Stimulated activated CD4-positive, alpha-beta T cell treated with anti-CD3 and anti-CD28 coated beads, Interleukin-4, amount 100 ng/mL, for 1 hour (primary cell): ENCODE data around the gene CHST10.
"Not testable (repeated sequence)": the region's sequence is repeated elsewhere in the genome, so short reads cannot be mapped to it uniquely, and the experiment has no call there.

ENCODE experiments used
- DNase-seq: peaks from one replicate; pipeline ENCODE4 v3.0.0-alpha.2; 2020

The CHST10 gene

GRCh38 chr2:100416935-100417710 lies at the start of gene CHST10:
Gene CHST10, minus strand, starts transcription at chr2:100417668. Its CDS starts 10,993 bp downstream, at chr2:100406675.
- peak; percentile 69 for DNase-seq

GRCh38 chr2:100460904-100461530 lies 43.5 kb upstream of the CHST10 start:
- no peak for DNase-seq

- DNase-seq = not testable (repeated sequence)
Observed at GRCh38 chr2:100456357-100456756, 38.9 kb upstream of the CHST10 start.

- no peak for DNase-seq
Observed at GRCh38 chr2:100453853-100454252, 36.4 kb upstream of the CHST10 start.

GRCh38 chr2:100451734-100452133 lies 34.3 kb upstream of the CHST10 start:
- no peak for DNase-seq

- no peak for DNase-seq
Observed at GRCh38 chr2:100451092-100451491, 33.6 kb upstream of the CHST10 start.

GRCh38 chr2:100446696-100447095 lies 29.2 kb upstream of the CHST10 start:
- no peak for DNase-seq

GRCh38 chr2:100437751-100438150 lies 20.3 kb upstream of the CHST10 start:
- DNase-seq = no peak

GRCh38 chr2:100429726-100430125 lies 12.3 kb upstream of the CHST10 start:
- no peak for DNase-seq

- peak; percentile 70 for DNase-seq
Observed at GRCh38 chr2:100427627-100428258, 10.3 kb upstream of the CHST10 start.

GRCh38 chr2:100427111-100427510 lies 9.6 kb upstream of the CHST10 start:
- DNase-seq = no peak

- DNase-seq = no peak
Observed at GRCh38 chr2:100426384-100426720, 8.9 kb upstream of the CHST10 start.

GRCh38 chr2:100425573-100426383 lies 8.3 kb upstream of the CHST10 start:
- no peak for DNase-seq

- DNase-seq = no peak
Observed at GRCh38 chr2:100425107-100425506, 7.6 kb upstream of the CHST10 start.

- DNase-seq = no peak
Observed at GRCh38 chr2:100424277-100424875, 6.9 kb upstream of the CHST10 start.

- DNase-seq = no peak
Observed at GRCh38 chr2:100423631-100424030, 6.2 kb upstream of the CHST10 start.

- DNase-seq = no peak
Observed at GRCh38 chr2:100422320-100423055, 5.0 kb upstream of the CHST10 start.

GRCh38 chr2:100419915-100420314 lies 2.4 kb upstream of the CHST10 start:
- DNase-seq = no peak

- no peak for DNase-seq
Observed at GRCh38 chr2:100418406-100418962, 1.0 kb upstream of the CHST10 start.

- no peak for DNase-seq
Observed at GRCh38 chr2:100417711-100418124, 250 bp upstream of the CHST10 start.

- no peak for DNase-seq
Observed at GRCh38 chr2:100416397-100416934, 1.0 kb downstream of the CHST10 start.
